GM13976 (cell line): ENCODE results near the gene RPL35.

ENCODE experiments used
- DNase-seq: peaks from one replicate; pipeline ENCODE4 v3.0.0; 2012; ENCODE audit warnings: low spot score
- in situ Hi-C: fragments of 300-500 bp; cut with MboI; formaldehyde crosslinking; loops from one replicate; pipeline ENCODE4 v1.12.0; 2022; ENCODE audit warnings: low sequenced_read_pairs, mixed read lengths, inconsistent platforms; ENCODE audit not compliant: unreplicated experiment
- TF ChIP-seq, protein P1 (sequence below): IDR thresholded peaks from 2 replicates; pipeline ENCODE4 v1.5.1; 2012; ENCODE audit warnings: borderline replicate concordance, mild to moderate bottlenecking; ENCODE audit not compliant: insufficient read depth; ENCODE audit errors: extremely low read depth, missing control alignments, control extremely low read depth

RPL35 gene

GRCh38 chr9:124812441-124812876, 49.3 kb downstream of the RPL35 start:
- DNase-seq, result no peak
- TF ChIP-seq, protein P1, sequence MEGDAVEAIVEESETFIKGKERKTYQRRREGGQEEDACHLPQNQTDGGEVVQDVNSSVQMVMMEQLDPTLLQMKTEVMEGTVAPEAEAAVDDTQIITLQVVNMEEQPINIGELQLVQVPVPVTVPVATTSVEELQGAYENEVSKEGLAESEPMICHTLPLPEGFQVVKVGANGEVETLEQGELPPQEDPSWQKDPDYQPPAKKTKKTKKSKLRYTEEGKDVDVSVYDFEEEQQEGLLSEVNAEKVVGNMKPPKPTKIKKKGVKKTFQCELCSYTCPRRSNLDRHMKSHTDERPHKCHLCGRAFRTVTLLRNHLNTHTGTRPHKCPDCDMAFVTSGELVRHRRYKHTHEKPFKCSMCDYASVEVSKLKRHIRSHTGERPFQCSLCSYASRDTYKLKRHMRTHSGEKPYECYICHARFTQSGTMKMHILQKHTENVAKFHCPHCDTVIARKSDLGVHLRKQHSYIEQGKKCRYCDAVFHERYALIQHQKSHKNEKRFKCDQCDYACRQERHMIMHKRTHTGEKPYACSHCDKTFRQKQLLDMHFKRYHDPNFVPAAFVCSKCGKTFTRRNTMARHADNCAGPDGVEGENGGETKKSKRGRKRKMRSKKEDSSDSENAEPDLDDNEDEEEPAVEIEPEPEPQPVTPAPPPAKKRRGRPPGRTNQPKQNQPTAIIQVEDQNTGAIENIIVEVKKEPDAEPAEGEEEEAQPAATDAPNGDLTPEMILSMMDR, result no peak
- in situ Hi-C loops, result no loop called here

- TF ChIP-seq, protein P1, result no peak
- in situ Hi-C loops, result no loop called here
- DNase-seq, result no peak
Observed at GRCh38 chr9:124810663-124811355, 50.9 kb downstream of the RPL35 start.

GRCh38 chr9:124809741-124810500, 51.8 kb downstream of the RPL35 start:
- in situ Hi-C loops, result no loop called here
- DNase-seq, result no peak
- TF ChIP-seq, protein P1, result no peak

GRCh38 chr9:124809211-124809610, 52.5 kb downstream of the RPL35 start:
- in situ Hi-C loops, result no loop called here
- no peak for DNase-seq
- TF ChIP-seq, protein P1, result no peak

DNA sequence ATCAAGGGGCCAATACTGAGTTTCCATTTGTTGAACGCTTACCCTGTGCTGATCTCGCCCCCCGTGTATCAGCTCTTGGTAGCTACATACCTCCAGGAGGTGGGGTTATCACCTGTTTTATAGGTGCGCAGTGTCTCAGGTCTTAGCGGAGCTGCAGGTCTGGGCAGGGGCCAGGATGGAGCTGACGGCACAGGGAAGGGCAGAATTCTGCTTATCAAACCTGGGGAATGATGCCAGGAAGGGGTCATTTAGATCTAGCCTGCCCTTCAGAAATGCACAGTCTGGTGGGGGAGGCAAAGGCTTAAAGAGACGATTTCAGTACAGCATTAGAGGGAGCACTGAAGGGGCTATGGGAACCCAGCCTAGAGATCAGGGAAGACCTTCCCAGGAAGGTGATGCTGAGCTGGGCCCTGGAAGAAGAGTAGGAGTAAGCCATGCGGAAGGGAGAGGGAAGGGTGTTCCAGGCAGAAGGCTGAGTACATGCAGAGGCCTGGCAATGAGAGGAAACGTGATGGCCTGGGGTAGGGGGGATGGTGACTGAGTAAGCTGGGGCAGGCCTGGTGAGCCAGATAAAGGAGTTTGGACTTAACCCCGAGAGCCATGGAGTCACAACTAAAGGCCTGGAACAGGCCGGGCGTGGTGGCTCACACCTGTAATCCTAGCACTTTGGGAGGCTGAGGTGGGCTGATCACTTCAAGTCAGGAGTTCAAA, 53.4 kb downstream of the RPL35 start:
- DNase-seq, result no peak
- in situ Hi-C loops, result no loop called here
- TF ChIP-seq, protein P1, result no peak
